HepG2 (cell line): Measurements from ENCODE around the gene PTMA. TPM values are rescaled to one million over a fixed set of nuclear protein-coding genes. Genes with fewer than 3 reads are reported as not detected.

Experiments
- AHR ChIP-seq: IDR thresholded peaks from 2 replicates; pipeline ENCODE4 v1.6.1; 2018; ENCODE audit warnings: missing genetic modification reagents, missing compliant biosample characterization
- ARHGAP35 ChIP-seq: sonication (generic); formaldehyde crosslinking; IDR thresholded peaks from 2 replicates; pipeline ENCODE4 v1.9.0; 2022; ENCODE audit warnings: mild to moderate bottlenecking, inconsistent platforms, moderate library complexity, missing genetic modification reagents, borderline replicate concordance
- DPF2 ChIP-seq: sonication (generic); formaldehyde crosslinking; IDR thresholded peaks from 2 replicates; pipeline ENCODE4 v1.4.0; 2020; ENCODE audit warnings: mild to moderate bottlenecking, low read depth, missing genetic modification reagents, borderline replicate concordance
- GABPA ChIP-seq, 2 experiments: IDR thresholded peaks; 2 replicates each; pipeline ENCODE4 v1.6.1; 2011 to 2016; ENCODE audit warnings: low read depth in 2 of 2, low read length in 1 of 2, missing biosample characterization in 1 of 2, missing genetic modification characterization in 1 of 2
- GABPB1 ChIP-seq: IDR thresholded peaks from 2 replicates; pipeline ENCODE4 v1.6.1; 2016; ENCODE audit warnings: mild to moderate bottlenecking, missing genetic modification reagents, moderate library complexity, missing compliant biosample characterization
- HIC2 ChIP-seq: sonication (generic); formaldehyde crosslinking; IDR thresholded peaks from 2 replicates; pipeline ENCODE4 v1.9.0; 2022; ENCODE audit warnings: low read depth, missing genetic modification reagents
- HNF1A ChIP-seq, 2 experiments: sonication (generic) in 1 of 2; formaldehyde crosslinking in 1 of 2; IDR thresholded peaks; 2 replicates each; pipeline versions ENCODE4 v1.4.0 to v1.6.1; 2016 to 2020; ENCODE audit warnings: borderline replicate concordance in 1 of 2, low read depth in 1 of 2, mild to moderate bottlenecking in 1 of 2, missing genetic modification reagents in 1 of 2
- MATR3 ChIP-seq: sonication (generic); formaldehyde crosslinking; IDR thresholded peaks from 2 replicates; pipeline ENCODE4 v1.4.0; 2020; ENCODE audit warnings: missing genetic modification reagents
- MED1 ChIP-seq: sonication (generic); formaldehyde crosslinking; IDR thresholded peaks from 2 replicates; pipeline ENCODE4 v1.4.0; 2020; ENCODE audit warnings: missing genetic modification reagents
- MLLT10 ChIP-seq: sonication (generic); formaldehyde crosslinking; IDR thresholded peaks from 2 replicates; pipeline ENCODE4 v1.4.0; 2020; ENCODE audit warnings: missing genetic modification reagents
- PHF20 ChIP-seq: sonication (generic); formaldehyde crosslinking; IDR thresholded peaks from 2 replicates; pipeline ENCODE4 v1.5.0; 2020; ENCODE audit warnings: mild to moderate bottlenecking, missing genetic modification reagents
- SKI ChIP-seq: fragments of 450-650 bp; IDR thresholded peaks from one replicate; pipeline ENCODE4 v1.6.1; 2018; ENCODE audit warnings: mild to moderate bottlenecking; ENCODE audit not compliant: partially characterized antibody
- ZFX ChIP-seq: sonication (generic); formaldehyde crosslinking; IDR thresholded peaks from 2 replicates; pipeline ENCODE4 v1.4.0; 2020; ENCODE audit warnings: mild to moderate bottlenecking, low read depth, missing genetic modification reagents, moderate library complexity
- ZNF12 ChIP-seq: sonication (generic); formaldehyde crosslinking; IDR thresholded peaks from 2 replicates; pipeline ENCODE4 v1.5.0; 2020; ENCODE audit warnings: missing genetic modification reagents
- ZNF253 ChIP-seq: sonication (generic); formaldehyde crosslinking; IDR thresholded peaks from 2 replicates; pipeline ENCODE4 v1.8.0; 2022; ENCODE audit warnings: mild to moderate bottlenecking, missing genetic modification reagents, borderline replicate concordance
- ZNF34 ChIP-seq: sonication (generic); formaldehyde crosslinking; IDR thresholded peaks from 2 replicates; pipeline ENCODE4 v1.4.0; 2020; ENCODE audit warnings: mild to moderate bottlenecking, missing genetic modification reagents, borderline replicate concordance
- ZNF430 ChIP-seq: sonication (generic); formaldehyde crosslinking; IDR thresholded peaks from 2 replicates; pipeline ENCODE4 v1.9.0; 2021; ENCODE audit warnings: mild to moderate bottlenecking, missing genetic modification reagents
- ZNF547 ChIP-seq: sonication (generic); formaldehyde crosslinking; IDR thresholded peaks from 2 replicates; pipeline ENCODE4 v1.5.1; 2020; ENCODE audit warnings: mild to moderate bottlenecking, missing genetic modification reagents
- ZNF615 ChIP-seq: sonication (generic); formaldehyde crosslinking; IDR thresholded peaks from 2 replicates; pipeline ENCODE4 v1.5.0; 2020; ENCODE audit warnings: mild to moderate bottlenecking, missing genetic modification reagents, borderline replicate concordance
- ZNF839 ChIP-seq: sonication (generic); formaldehyde crosslinking; IDR thresholded peaks from 2 replicates; pipeline ENCODE4 v1.4.0; 2020; ENCODE audit warnings: missing genetic modification reagents, mild to moderate bottlenecking, borderline replicate concordance
- ZNF891 ChIP-seq: sonication (generic); formaldehyde crosslinking; IDR thresholded peaks from 2 replicates; pipeline ENCODE4 v1.5.0; 2020; ENCODE audit warnings: mild to moderate bottlenecking, missing genetic modification reagents
- polyA plus RNA-seq, 8 experiments: library from polyadenylated mRNA; depleted of rRNA in 3 of 8; stranded (reverse) in 7 of 8; unstranded in 1 of 8; fragments of >200 nt; fragmentation: Illumina TruSeq in 4 of 8; extraction: Trizol in 4 of 8; gene quantifications; 2 replicates each; pipeline versions ENCODE4 v1.2.1 to v1.2.3, GENCODE V29; 2011 to 2016; ENCODE audit warnings: low read depth in 4 of 8, missing spikeins in 1 of 8, mixed read lengths in 1 of 8; ENCODE audit not compliant: insufficient read depth in 1 of 8
- total RNA-seq, 5 experiments: library from RNA; depleted of rRNA; stranded (reverse); fragments of >200 nt; fragmentation: Illumina TruSeq; extraction: Trizol; gene quantifications; 2 replicates each; pipeline ENCODE4 v1.2.3, GENCODE V29; 2016; ENCODE audit warnings: low read depth in 1 of 5
- TF ChIP-seq, protein P1 (sequence below): sonication (generic); formaldehyde crosslinking; IDR thresholded peaks from 2 replicates; pipeline ENCODE4 v1.4.0; 2020; ENCODE audit warnings: missing genetic modification reagents

The PTMA gene
- total and polyA plus RNA-seq, 2 of the 13 experiments (the other 11 are each of a cell fraction or from before 2014, with no cell fraction given) = 190 to 1,086 TPM

GRCh38 chr2:231707927-231708772 is at the start of gene PTMA (continued):
- peak; percentile 75; the same call in 1 of the 2 replicates for TF ChIP-seq HIC2 (CRISPR knock-in tag)
- 0 out of 2 replicates have a peak, but pooled peaks have one; percentile 28 for TF ChIP-seq MLLT10 (CRISPR knock-in tag)
- peak; percentile 44 for TF ChIP-seq SKI
- peak; percentile 70 for TF ChIP-seq PHF20
- TF ChIP-seq DPF2 (CRISPR knock-in tag) = no peak
- TF ChIP-seq GABPB1 = peak; percentile 63
- TF ChIP-seq ZNF839 (CRISPR knock-in tag) = peak; percentile 67; the same call in 1 of the 2 replicates
- TF ChIP-seq ZNF34 = no peak
- TF ChIP-seq ZNF253 (CRISPR knock-in tag) = no peak
- 0 out of 2 replicates have a peak, but pooled peaks have one; percentile 56 for TF ChIP-seq ZNF615 (CRISPR knock-in tag)
- no peak for TF ChIP-seq GABPA (IDR thresholded peaks at IDR 0.05; ENCODE audit: low read depth, low read length)
- TF ChIP-seq GABPA (CRISPR knock-in tag; IDR thresholded peaks at IDR 0.05; ENCODE audit: low read depth) = no peak
- no peak; the same call in 1 of the 2 replicates for TF ChIP-seq ZNF430 (CRISPR knock-in tag)
- peak; percentile 24; the same call in 1 of the 2 replicates for TF ChIP-seq AHR (CRISPR knock-in tag)
- no peak for TF ChIP-seq MATR3 (CRISPR knock-in tag)
- peak; percentile 51 for TF ChIP-seq MED1 (CRISPR knock-in tag)
- no peak for TF ChIP-seq HNF1A (IDR thresholded peaks at IDR 0.05; ENCODE audit: low read depth)
- TF ChIP-seq HNF1A (CRISPR knock-in tag; IDR thresholded peaks at IDR 0.05; ENCODE audit: borderline replicate concordance) = peak; percentile 61; the same call in 1 of the 2 replicates
- peak; percentile 93; the same call in 1 of the 2 replicates for TF ChIP-seq ZNF891 (CRISPR knock-in tag)
- no peak for TF ChIP-seq ZFX (CRISPR knock-in tag)
- TF ChIP-seq ZNF547 (CRISPR knock-in tag) = no peak; the same call in 1 of the 2 replicates
- TF ChIP-seq ARHGAP35 (CRISPR knock-in tag) = no peak
- no peak for TF ChIP-seq ZNF12 (CRISPR knock-in tag)
- TF ChIP-seq, protein P1, sequence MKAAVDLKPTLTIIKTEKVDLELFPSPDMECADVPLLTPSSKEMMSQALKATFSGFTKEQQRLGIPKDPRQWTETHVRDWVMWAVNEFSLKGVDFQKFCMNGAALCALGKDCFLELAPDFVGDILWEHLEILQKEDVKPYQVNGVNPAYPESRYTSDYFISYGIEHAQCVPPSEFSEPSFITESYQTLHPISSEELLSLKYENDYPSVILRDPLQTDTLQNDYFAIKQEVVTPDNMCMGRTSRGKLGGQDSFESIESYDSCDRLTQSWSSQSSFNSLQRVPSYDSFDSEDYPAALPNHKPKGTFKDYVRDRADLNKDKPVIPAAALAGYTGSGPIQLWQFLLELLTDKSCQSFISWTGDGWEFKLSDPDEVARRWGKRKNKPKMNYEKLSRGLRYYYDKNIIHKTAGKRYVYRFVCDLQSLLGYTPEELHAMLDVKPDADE (CRISPR knock-in tag) = no peak
